Measurements from ENCODE around the gene NPY.

The NPY gene

GRCh38 chr7:24313777-24314176 is 29.8 kb downstream of the NPY start:
- in situ Hi-C loops (cut with HindIII; ENCODE audit: low sequenced_read_pairs), result no loop called here

DNA sequence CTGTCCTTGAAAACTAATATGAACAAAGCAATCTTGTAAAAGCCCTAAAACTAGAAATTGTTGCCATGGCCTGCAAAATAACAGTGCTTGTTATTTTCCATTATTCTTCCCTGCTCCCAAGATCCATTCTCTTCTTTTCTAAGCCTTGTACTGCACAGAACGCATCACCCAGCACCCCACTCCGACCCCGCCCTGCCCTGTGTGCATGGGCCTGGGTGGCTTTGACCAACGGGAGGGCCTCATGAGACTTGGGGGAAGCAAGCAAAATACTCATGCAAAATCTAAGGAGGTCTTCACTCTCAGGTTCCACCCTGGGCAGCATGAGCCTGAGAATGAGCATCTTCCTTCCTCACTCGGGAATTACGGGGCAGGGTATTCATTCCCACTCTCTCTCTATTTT is 32.4 kb downstream of the NPY start:
- in situ Hi-C loops (cut with HindIII; ENCODE audit: low sequenced_read_pairs), result no loop called here

GRCh38 chr7:24318326-24318725 is 34.3 kb downstream of the NPY start:
- in situ Hi-C loops (cut with HindIII; ENCODE audit: low sequenced_read_pairs), result no loop called here

GRCh38 chr7:24319209-24319608 is 35.2 kb downstream of the NPY start:
- in situ Hi-C loops (cut with HindIII; ENCODE audit: low sequenced_read_pairs), result no loop called here

DNA sequence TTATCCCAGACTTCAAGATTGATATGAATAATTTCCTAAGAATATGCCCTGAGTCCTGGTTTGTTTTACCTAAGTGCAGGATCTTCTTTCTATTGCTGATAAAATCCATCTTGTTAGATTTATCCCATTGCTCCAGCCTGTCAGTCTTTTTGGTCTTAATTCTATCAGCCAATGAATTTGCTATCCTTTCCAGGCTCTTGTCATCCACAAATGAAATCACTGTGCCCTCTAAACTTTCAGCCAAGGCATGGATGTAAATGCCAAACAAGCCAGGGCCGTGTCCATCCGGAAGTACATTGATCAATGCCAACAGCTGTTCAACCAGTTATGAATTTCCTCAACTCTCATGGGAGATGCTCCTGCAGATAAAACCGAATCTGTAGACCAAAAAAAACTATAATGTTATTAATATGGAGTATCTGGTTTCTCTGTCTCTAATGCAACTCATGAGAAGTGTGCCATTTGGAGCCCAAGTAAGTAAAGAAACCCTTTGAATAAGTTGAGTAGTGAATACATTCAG is 40.0 kb downstream of the NPY start:
- in situ Hi-C loops (cut with HindIII; ENCODE audit: low sequenced_read_pairs), result no loop called here

DNA sequence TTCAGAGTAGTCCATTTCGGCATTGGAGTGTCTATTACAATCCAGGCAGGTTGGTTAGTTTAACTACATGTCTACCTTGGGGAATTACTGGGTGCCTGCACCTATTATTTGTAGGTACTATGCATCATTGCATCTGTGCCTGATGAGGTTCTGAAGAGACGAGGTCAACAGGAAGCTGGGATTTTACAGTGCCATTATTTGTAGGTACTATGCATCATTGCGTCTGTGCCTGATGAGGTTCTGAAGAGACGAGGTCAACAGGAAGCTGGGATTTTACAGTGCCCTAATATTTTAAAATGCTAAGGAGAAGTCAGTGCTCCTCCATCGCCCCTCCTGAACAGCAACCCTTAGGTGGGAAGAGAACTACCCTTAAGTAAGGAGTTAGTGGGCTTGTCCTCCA is 41.7 kb downstream of the NPY start:
- in situ Hi-C loops (cut with HindIII; ENCODE audit: low sequenced_read_pairs), result no loop called here

GRCh38 chr7:24328050-24328449 is 44.1 kb downstream of the NPY start:
- in situ Hi-C loops (cut with HindIII; ENCODE audit: low sequenced_read_pairs), result no loop called here

DNA sequence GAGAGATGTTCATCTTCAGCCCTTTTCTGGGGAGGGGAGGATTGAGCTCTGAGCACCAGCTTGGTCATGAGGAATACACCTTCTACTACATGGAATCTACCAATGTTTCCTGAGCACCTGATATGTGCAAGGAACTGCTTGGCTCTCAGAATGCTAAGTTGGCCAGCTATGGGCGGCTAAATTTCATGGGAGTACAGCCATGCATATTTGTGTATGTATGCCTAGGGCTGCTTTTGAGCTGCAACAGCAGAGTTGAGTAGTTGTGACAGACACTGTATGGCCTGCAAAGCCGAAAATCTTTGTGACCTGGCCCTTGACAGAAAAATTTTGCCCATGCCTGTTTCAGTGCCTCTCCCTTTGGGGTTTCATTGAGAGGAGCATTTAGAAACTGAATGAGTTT is 44.9 kb downstream of the NPY start:
- in situ Hi-C loops (cut with HindIII; ENCODE audit: low sequenced_read_pairs), result no loop called here

DNA sequence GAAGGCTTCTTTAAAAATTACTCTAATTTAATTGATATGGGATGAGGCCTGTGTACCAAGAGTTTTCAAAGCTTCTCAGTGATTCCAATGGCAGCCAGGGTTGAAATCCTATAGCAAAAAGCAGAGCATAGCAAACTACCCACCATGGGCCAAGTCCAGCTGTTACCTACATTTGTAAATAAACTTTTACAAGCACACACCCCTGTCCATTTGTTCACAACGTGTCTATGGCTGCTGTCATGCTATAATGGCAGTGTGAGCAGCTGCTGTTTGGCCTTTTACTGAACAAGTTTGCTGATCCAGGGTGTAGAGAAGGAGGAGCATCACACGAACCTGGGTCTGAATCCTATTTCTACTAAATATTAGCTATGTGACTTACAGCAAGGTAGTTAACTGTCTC is 50.0 kb downstream of the NPY start:
- in situ Hi-C loops (cut with HindIII; ENCODE audit: low sequenced_read_pairs), result loop anchor here (5.0 kb wide), 1 partner anchor 33 kb away; no protein-coding TSS in a partner anchor

- in situ Hi-C loops (cut with HindIII; ENCODE audit: low sequenced_read_pairs), result loop anchor here (5.0 kb wide), 1 partner anchor 33 kb away; no protein-coding TSS in a partner anchor
Measured at GRCh38 chr7:24334627-24335026, 50.6 kb downstream of the NPY start.

DNA sequence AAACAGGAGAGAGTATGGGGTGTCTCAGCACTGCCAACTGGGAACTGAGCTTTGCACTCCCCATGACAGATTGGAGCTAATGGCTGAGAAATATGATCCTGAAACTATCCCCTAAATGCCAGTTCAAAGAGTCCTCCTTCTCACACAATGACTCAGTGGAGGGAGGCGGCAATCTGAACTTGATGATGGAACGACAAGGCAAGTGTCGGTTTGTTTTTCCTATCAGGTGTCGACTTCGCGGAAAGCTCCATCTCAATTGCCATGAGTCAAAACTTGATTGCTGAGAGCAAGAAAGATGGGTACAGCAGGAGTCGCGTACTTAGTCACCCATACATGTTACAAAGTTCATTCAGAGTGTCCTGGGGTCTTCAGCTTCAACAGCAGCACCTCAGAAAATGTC is 52.5 kb downstream of the NPY start:
- in situ Hi-C loops (cut with HindIII; ENCODE audit: low sequenced_read_pairs), result no loop called here

GRCh38 chr7:24337180-24337579 is 53.2 kb downstream of the NPY start:
- in situ Hi-C loops (cut with HindIII; ENCODE audit: low sequenced_read_pairs), result no loop called here

DNA sequence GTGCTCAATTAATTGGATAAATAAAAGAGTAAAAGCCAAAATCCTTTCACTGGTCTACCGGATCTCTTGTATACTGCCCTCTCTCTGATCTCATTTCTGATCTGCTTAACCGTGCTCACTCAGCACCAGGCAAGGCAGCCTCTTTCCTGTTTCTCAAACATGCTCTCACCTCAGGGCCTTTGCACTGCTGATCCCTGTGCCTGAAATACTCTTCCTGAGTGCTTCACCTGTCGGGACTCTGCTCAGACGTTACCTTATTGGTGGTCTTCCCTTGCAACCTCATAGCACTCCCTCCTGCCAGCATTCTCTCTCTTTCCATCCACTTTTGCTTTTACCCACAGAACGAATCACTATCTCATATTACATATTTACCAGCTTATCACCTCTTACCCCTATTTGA is 55.6 kb downstream of the NPY start:
- in situ Hi-C loops (cut with HindIII; ENCODE audit: low sequenced_read_pairs), result no loop called here

DNA sequence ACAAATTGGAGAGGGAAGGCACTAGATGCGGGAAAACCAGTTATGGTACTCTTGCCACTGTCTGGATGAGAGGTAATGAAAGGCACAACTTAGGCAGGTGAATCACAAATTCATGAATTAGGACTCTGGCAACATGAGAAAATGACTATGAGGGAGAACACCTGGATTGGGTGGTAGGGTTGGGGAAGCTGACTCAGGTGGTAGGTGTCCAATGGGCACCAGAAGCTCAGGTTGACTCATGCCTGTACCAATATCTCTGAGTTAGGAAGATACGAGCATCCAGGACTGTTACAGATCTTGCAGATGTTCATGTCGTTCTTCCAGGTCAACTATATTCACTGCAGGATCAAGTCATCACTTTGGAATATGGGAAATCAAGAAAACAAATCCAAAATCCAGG is 56.7 kb downstream of the NPY start:
- in situ Hi-C loops (cut with HindIII; ENCODE audit: low sequenced_read_pairs), result no loop called here

All from endothelial cell of hepatic sinusoid (primary cell).